ENCODE measurements around the gene SUV39H2. TPM values are rescaled to one million over a fixed set of nuclear protein-coding genes. Genes with fewer than 3 reads are reported as not detected.

Gene SUV39H2
- total RNA-seq, 1 donor from 2014 or later, result 8.2 TPM

GRCh38 chr10:14945108-14945507 lies 66.4 kb downstream of the SUV39H2 start:
- H3K27ac Mint-ChIP-seq (ENCODE audit: unreplicated experiment), result no peak overlapping the region
- H3K9me3 Mint-ChIP-seq (ENCODE audit: unreplicated experiment), result no peaks in the 10 kb centered on the region
- DNase-seq (ENCODE audit: extremely low spot score, unreplicated experiment), result no peak

GRCh38 chr10:14947268-14947667 lies 68.6 kb downstream of the SUV39H2 start:
- H3K27ac Mint-ChIP-seq (ENCODE audit: unreplicated experiment), result no peak overlapping the region
- no peak for TF ChIP-seq CTCF (IDR thresholded peaks at IDR 0.05)
- no peaks in the 10 kb centered on the region for H3K9me3 Mint-ChIP-seq (ENCODE audit: unreplicated experiment)
- DNase-seq (ENCODE audit: extremely low spot score, unreplicated experiment), result no peak
- no peaks in the 10 kb centered on the region for H3K27me3 Mint-ChIP-seq (ENCODE audit: unreplicated experiment)
- peaks cover 25% of the 10 kb centered on the region for H3K36me3 Mint-ChIP-seq (ENCODE audit: unreplicated experiment)
- H3K4me3 Mint-ChIP-seq (ENCODE audit: unreplicated experiment), result no peak overlapping the region
- H3K4me1 Mint-ChIP-seq (ENCODE audit: unreplicated experiment), result peaks cover 7% of the 10 kb centered on the region

More at GRCh38 chr10:14945108-14945507, 66.4 kb downstream of the SUV39H2 start:
- H3K4me3 Mint-ChIP-seq (ENCODE audit: unreplicated experiment), result no peak overlapping the region
- peaks cover 26% of the 10 kb centered on the region for H3K36me3 Mint-ChIP-seq (ENCODE audit: unreplicated experiment)
- H3K27me3 Mint-ChIP-seq (ENCODE audit: unreplicated experiment), result no peaks in the 10 kb centered on the region
- no peak for TF ChIP-seq CTCF (IDR thresholded peaks at IDR 0.05)
- no peaks in the 10 kb centered on the region for H3K4me1 Mint-ChIP-seq (ENCODE audit: unreplicated experiment)

GRCh38 chr10:14949291-14949690 lies 70.6 kb downstream of the SUV39H2 start:
- H3K27ac Mint-ChIP-seq (ENCODE audit: unreplicated experiment), result no peak overlapping the region
- peaks cover 19% of the 10 kb centered on the region for H3K4me1 Mint-ChIP-seq (ENCODE audit: unreplicated experiment)
- TF ChIP-seq CTCF (IDR thresholded peaks at IDR 0.05), result no peak
- no peak for DNase-seq (ENCODE audit: extremely low spot score, unreplicated experiment)
- no peaks in the 10 kb centered on the region for H3K9me3 Mint-ChIP-seq (ENCODE audit: unreplicated experiment)
- H3K27me3 Mint-ChIP-seq (ENCODE audit: unreplicated experiment), result no peaks in the 10 kb centered on the region
- H3K4me3 Mint-ChIP-seq (ENCODE audit: unreplicated experiment), result no peak overlapping the region
- peaks cover 18% of the 10 kb centered on the region for H3K36me3 Mint-ChIP-seq (ENCODE audit: unreplicated experiment)

GRCh38 chr10:14952851-14953423 lies 74.3 kb downstream of the SUV39H2 start:
- H3K4me3 Mint-ChIP-seq (ENCODE audit: unreplicated experiment), result peak overlapping the region; percentile 91
- H3K9me3 Mint-ChIP-seq (ENCODE audit: unreplicated experiment), result no peaks in the 10 kb centered on the region
- no peak for DNase-seq (ENCODE audit: extremely low spot score, unreplicated experiment)
- H3K36me3 Mint-ChIP-seq (ENCODE audit: unreplicated experiment), result peaks cover 6% of the 10 kb centered on the region
- peaks cover 25% of the 10 kb centered on the region for H3K4me1 Mint-ChIP-seq (ENCODE audit: unreplicated experiment)
- H3K27me3 Mint-ChIP-seq (ENCODE audit: unreplicated experiment), result no peaks in the 10 kb centered on the region
- H3K27ac Mint-ChIP-seq (ENCODE audit: unreplicated experiment), result peak overlapping the region; percentile 97
- TF ChIP-seq CTCF (IDR thresholded peaks at IDR 0.05), result no peak

GRCh38 chr10:14953424-14954000 lies 74.8 kb downstream of the SUV39H2 start:
- Mint-ChIP-seq H3K9me3 (ENCODE audit: unreplicated experiment) (no peaks in the 10 kb centered on the region), H3K27ac (ENCODE audit: unreplicated experiment) (peak overlapping the region; percentile 97), H3K4me1 (ENCODE audit: unreplicated experiment) (peaks cover 25% of the 10 kb centered on the region), H3K36me3 (ENCODE audit: unreplicated experiment) (peaks cover 5% of the 10 kb centered on the region), H3K27me3 (ENCODE audit: unreplicated experiment) (no peaks in the 10 kb centered on the region), H3K4me3 (ENCODE audit: unreplicated experiment) (peak overlapping the region; percentile 91)
- peak; percentile 84 for DNase-seq (ENCODE audit: extremely low spot score, unreplicated experiment)
- peak; percentile 23 for TF ChIP-seq CTCF (IDR thresholded peaks at IDR 0.05)

Other genes starting within 250 kb of the SUV39H2 start
- 40.7 and 47.4 TPM in 2 replicates for gene FAM107B, start 104.0 kb upstream of the SUV39H2 start, total RNA-seq
- gene CDNF, start 40.8 kb upstream of the SUV39H2 start, total RNA-seq, result 1.0 and 2.9 TPM in 2 replicates
- gene HSPA14, start 40.6 kb upstream of the SUV39H2 start, total RNA-seq, result 9.5 and 9.9 TPM in 2 replicates
- gene MSANTD7, start 40.6 kb upstream of the SUV39H2 start, total RNA-seq, result 13.6 and 13.8 TPM in 2 replicates
- gene DCLRE1C, start 75.2 kb downstream of the SUV39H2 start, total RNA-seq, result 9.3 and 9.7 TPM in 2 replicates
- 1.0 TPM in 1 of 2 replicates, not detected in the other for gene MEIG1, start 80.5 kb downstream of the SUV39H2 start, total RNA-seq
- gene OLAH, start 165.1 kb downstream of the SUV39H2 start, total RNA-seq, result 0.59 TPM in 1 of 2 replicates, not detected in the other
- gene ACBD7, start 209.9 kb downstream of the SUV39H2 start, total RNA-seq, result 0.73 and 0.86 TPM in 2 replicates
- gene RPP38, start 218.5 kb downstream of the SUV39H2 start, total RNA-seq, result 13.7 and 17.9 TPM in 2 replicates